NB4 (cell line): Measurements from ENCODE around the gene INHBB.

Experiments
- DNase-seq: peaks from one replicate; pipeline ENCODE4 v3.0.0; 2010; ENCODE audit warnings: low read depth
- H3K4me3 ChIP-seq: one replicate; pipeline ENCODE4 v1.5.1; 2011; ENCODE audit warnings: mild to moderate bottlenecking, low read depth, low read length, moderate library complexity
- MYC ChIP-seq: IDR thresholded peaks from 2 replicates; pipeline ENCODE4 v1.6.1; 2011; ENCODE audit warnings: low read depth, low read length
- POLR2A ChIP-seq: IDR thresholded peaks from 2 replicates; pipeline ENCODE4 v1.6.1; 2011; ENCODE audit warnings: mild to moderate bottlenecking; ENCODE audit not compliant: insufficient read length; ENCODE audit errors: extremely low read depth
- TF ChIP-seq, protein P1 (sequence below): IDR thresholded peaks from 2 replicates; pipeline ENCODE4 v1.6.1; 2011; ENCODE audit warnings: low read depth, low read length
- TF ChIP-seq, protein P2 (sequence below): IDR thresholded peaks from one replicate; pipeline ENCODE4 v1.5.1; 2012; ENCODE audit warnings: low read depth, low read length

INHBB gene

GRCh38 chr2:120372816-120373215 is 26.9 kb downstream of the INHBB start:
- no peak for DNase-seq
- no peak for TF ChIP-seq POLR2A
- no peak for TF ChIP-seq MYC
- TF ChIP-seq, protein P1, sequence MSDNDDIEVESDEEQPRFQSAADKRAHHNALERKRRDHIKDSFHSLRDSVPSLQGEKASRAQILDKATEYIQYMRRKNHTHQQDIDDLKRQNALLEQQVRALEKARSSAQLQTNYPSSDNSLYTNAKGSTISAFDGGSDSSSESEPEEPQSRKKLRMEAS = no peak
- TF ChIP-seq, protein P2, sequence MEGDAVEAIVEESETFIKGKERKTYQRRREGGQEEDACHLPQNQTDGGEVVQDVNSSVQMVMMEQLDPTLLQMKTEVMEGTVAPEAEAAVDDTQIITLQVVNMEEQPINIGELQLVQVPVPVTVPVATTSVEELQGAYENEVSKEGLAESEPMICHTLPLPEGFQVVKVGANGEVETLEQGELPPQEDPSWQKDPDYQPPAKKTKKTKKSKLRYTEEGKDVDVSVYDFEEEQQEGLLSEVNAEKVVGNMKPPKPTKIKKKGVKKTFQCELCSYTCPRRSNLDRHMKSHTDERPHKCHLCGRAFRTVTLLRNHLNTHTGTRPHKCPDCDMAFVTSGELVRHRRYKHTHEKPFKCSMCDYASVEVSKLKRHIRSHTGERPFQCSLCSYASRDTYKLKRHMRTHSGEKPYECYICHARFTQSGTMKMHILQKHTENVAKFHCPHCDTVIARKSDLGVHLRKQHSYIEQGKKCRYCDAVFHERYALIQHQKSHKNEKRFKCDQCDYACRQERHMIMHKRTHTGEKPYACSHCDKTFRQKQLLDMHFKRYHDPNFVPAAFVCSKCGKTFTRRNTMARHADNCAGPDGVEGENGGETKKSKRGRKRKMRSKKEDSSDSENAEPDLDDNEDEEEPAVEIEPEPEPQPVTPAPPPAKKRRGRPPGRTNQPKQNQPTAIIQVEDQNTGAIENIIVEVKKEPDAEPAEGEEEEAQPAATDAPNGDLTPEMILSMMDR = no peak
- H3K4me3 ChIP-seq = no peak overlapping the region

GRCh38 chr2:120373424-120373823 is 27.5 kb downstream of the INHBB start:
- DNase-seq = no peak
- TF ChIP-seq POLR2A (no peak), MYC (no peak)
- TF ChIP-seq, protein P1 = no peak
- TF ChIP-seq, protein P2 = no peak
- no peak overlapping the region for H3K4me3 ChIP-seq

DNA sequence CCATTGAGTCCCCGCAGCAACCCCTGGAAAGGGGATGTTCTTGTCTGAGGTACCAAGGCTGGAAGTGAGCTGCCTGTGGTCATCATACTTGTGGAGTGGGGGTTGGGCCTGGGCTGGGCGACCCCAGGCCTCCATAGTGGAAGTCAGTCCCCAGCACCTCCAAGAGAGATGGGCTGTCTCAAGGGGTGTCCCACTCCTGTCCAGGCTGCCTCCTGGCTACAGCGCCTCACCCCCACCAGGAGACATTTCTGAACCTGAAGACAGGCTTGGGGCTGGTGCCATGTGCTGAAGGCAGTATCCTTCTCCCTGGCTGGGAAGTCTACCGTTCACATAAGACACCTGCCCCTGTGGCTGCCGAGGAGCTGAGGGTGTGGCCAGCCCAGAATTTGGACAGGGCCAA is 28.9 kb downstream of the INHBB start:
- no peak overlapping the region for H3K4me3 ChIP-seq
- no peak for TF ChIP-seq POLR2A
- no peak for DNase-seq

DNA sequence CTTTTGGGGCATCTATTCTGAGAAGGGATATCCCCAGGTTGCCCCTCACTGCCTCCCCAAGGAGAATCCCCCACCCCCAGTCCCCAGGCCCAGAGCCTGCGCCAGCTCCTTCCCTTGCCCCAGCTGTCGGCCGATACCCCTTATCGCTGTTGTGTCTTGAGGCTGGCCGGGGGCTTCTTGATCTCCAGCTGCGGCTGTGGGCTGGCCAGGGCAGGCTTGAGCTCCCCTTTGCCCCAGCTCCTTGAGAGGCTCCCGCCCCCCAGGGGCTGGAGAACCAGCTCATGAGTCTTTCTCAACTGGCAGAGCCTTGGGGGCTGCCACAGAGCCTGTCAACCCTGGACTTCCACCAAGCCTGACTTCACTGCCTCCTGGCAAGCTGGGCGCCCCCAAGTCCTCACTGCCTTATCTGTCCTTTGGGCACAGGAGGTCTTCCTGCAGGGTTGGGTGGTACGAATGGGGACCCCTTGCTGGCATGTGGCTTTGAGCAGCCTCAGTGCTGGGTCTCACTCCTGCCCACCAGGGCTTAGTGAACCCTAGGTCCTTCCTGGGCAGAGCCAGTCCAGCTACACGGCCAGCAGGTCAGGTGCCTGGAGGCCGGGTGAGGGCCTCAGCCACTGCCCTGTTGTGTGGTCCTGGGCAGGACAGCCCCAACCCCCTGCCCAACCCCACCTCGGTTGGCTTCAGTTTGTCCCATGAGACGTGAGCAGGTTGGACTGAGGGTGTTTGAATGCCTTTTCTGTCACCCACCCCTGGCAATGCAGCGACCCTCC is 29.5 kb downstream of the INHBB start:
- TF ChIP-seq, protein P2 = no peak
- TF ChIP-seq, protein P1 = no peak
- no peak for TF ChIP-seq MYC
- no peak for TF ChIP-seq POLR2A
- no peak for DNase-seq
- no peak overlapping the region for H3K4me3 ChIP-seq

DNA sequence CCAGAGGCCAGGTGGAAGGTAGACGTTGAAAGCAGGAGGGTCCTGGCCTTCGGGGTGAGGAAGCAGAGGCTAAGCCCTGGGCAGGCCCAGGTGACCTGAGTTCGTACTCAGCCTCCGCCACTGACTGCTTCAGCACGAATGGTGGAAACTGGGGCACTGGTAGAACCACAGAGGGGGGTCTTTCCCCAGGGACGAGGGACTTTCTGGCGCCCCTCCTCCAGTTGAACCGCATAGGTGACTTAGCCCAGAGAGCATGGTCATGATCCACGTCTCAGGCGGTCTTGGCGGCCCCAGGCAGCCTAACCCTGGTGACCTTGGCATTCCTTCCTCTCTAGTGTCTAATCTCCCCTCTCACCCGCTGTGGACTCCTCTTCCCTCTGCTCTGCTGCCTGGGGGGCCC is 30.2 kb downstream of the INHBB start:
- no peak for DNase-seq
- TF ChIP-seq POLR2A (no peak), MYC (no peak)
- TF ChIP-seq, protein P1 = no peak
- TF ChIP-seq, protein P2 = no peak
- H3K4me3 ChIP-seq = no peak overlapping the region

GRCh38 chr2:120376679-120377640 is 31.0 kb downstream of the INHBB start:
- H3K4me3 ChIP-seq = no peak overlapping the region
- no peak for DNase-seq
- TF ChIP-seq, protein P1 = no peak
